NCI-H510A (cell line): ENCODE measurements around the gene PLK2.

Experiments used
- DNase-seq: peaks from one replicate; lab custom pipeline; 2025; lab: John Stamatoyannopoulos, UW

Gene PLK2

DNA sequence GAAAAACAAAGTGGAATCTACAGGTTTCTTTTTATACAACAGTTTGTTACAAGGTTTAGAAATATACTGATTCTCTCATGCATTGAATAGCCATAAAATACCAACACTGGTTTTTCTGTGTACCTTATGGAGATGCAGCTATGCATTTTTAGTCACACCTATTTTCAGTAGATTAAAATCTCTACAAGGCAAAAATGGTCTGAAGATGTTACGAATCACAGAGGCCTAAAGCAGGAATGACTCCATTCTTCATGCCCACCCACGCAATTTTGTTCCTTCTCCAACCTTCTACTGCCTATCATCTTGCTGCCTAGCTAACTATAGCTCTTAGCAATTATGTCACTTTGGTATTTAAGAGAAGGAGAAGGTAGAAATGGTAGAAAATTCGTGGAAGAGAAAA lies 9.9 kb downstream of the PLK2 start:
- no peak for DNase-seq

DNA sequence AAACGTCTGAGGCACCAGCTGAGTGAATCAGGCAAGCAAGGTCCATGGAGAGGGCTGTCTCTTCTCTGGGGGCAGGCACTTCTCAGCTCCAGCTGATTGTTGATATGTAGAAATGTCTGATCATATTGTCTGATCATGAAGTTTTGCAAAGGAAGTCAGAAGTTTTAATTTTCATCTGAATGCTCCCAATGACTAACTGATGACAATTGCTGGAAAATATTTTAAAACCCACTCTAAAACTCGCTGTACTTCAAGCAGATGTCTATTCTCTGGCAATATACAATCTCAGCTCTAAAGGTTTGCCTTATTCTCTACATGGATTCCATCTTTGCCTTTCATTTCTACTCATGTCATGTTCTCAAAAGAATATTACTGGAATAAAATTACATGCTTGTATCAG lies 12.7 kb downstream of the PLK2 start:
- no peak for DNase-seq

DNA sequence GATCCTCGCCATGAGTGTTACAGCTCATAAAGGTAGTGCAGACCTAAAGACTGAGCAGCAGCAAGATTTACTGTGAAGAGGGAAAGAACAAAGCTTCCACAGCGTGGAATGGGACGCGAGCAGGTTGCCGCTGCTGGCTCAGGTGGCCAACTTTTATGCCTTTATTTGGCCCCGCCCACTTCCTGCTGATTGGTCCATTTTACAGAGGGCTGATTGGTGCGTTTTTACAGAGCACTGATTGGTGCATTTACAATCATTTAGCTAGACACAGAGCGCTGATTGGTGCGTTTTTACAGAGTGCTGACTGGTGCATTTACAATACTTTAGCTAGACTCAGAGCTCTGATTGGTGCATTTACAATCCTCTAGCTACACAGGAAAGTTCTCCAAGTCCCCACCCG lies 13.9 kb downstream of the PLK2 start:
- no peak for DNase-seq

DNA sequence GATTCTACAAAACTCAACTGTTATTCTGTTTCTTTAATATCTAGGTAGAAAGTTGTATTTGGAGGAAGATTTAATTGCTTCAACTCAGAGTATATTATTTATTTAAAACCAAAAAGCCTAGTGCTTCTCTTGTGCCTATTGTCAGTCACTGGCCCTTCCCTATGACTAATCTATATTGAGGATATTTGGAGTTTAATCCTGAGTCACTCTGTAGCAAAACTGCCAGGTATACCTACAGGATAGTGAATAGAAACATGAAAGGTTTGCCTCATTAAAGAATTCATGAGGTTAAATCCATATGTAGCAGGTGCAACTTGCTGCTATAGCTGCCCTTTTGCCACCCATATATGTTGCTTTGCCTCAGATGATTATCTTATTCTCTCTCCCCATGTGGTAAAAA lies 15.1 kb downstream of the PLK2 start:
- no peak for DNase-seq

DNA sequence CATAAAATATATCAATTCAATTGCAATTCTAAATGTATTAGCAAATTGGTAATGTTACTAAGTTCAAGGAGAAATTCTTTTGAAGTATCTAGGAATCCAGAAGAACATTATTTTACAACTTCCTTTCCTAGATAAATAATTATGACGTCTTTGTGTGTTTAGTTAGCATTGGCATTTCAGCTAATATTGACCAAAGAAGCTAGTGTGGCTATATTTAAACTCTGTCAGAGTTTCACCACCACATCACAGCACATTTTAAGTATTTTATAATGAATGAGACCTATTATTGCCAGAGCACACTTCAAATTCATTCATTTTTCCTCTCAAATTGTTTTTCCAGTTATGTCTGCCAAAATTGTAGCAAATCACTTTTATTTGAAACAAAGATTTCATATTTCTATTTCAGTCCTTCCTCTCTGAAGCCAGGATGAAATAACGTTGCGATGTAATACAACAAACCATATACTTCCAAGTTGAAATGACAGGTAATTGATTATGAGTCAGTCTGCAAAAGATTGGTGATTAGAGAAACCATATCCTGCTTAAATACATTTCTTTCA lies 18.9 kb downstream of the PLK2 start:
- DNase-seq, result no peak

DNA sequence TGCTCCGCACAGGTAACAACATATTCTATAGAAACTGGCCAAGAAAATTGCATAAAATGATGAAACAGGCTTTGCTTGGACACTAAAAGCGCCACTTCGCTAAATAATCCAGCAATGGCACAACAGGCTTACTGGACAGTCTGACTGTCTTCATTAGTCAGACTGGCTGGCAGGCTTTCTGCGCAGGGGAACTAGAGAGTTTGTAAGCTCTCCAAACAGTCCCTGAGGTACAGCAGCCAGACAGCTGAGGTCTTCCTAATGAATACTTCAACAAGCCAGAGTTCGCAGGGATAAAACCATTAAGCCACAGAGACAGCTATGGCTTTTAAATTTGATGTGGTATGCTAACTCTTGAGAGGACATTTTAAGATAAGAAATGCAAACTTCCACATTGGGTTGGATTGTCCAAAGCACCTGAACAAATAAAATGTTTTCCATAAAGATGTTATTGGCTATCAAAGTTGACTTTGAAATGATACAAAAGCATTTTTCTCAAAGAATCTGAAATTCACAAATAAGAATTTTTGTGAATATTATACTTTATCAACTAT lies 20.7 kb downstream of the PLK2 start:
- no peak for DNase-seq

DNA sequence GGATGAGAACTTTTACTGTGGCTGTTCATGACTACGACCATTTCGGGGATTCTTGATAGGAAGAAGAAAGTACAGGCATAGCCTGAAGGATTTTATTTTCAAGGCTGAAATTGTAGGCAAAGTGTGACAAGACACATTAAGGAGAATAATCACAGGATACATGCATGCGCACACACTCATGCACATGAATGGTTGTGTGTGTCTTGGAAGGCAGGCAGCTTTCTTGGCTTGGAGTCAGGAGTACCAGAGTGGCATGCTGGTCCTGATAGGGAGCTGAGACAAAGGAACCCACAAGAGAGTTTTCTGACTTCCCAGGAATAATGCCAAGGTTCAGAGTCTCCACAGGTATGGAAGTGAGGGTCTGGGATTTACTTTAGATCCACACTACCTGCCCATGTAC lies 22.2 kb downstream of the PLK2 start:
- no peak for DNase-seq

DNA sequence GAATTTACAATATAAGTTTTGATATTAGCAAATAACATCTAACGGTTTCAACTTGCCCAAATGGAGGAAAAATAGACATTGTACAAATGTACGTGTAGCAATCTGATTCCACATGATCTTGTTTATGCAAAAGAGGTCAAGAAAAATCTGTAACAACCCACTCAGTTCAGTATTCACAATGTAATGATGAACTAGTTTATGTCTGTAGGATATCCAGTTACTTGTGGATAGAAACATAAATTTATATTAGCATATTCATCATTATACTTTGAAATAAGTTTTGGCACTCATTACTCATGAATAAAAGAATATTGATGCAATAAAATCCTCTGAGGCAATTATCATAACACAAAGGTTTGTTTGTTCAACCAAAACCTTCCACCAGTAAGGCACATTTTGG lies 28.1 kb downstream of the PLK2 start:
- DNase-seq, result no peak

DNA sequence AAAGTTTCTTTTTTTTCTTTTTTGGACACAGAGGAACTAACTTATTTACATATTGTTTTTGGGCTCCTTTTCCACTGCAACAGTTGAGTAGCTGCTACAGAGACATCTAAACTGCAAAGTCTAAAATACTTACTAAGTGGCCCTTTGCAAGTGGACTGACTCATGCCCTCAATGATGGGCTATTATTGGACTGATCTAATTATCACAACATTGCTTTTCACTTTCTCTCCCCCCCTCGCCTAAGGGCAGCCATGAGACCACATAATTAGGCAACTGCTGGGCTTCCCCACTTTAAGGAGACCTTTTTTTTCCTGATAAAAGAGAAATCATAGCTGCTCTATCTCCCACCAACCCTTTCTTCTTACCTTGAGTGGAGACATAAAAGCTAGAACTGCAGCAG lies 47.0 kb downstream of the PLK2 start:
- DNase-seq, result no peak

DNA sequence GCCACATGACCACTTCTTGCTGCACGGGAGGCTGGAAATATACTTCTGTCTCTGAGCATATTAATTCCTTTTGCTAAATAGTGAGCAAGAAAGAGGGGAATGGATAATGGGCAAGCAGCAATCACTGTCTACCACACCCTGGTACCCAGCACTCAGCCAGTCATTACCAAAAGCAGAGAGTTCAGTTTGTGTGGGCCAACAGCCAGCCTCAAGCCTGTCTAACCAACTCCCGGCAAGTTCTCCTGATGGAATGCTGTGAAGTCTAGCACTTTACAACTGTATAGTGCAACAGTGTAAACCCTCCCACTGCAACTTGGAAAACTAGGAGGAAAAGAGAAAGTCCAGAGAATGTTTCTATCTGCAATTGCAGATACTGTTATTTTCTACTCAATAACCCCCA lies 47.8 kb downstream of the PLK2 start:
- DNase-seq, result no peak

DNA sequence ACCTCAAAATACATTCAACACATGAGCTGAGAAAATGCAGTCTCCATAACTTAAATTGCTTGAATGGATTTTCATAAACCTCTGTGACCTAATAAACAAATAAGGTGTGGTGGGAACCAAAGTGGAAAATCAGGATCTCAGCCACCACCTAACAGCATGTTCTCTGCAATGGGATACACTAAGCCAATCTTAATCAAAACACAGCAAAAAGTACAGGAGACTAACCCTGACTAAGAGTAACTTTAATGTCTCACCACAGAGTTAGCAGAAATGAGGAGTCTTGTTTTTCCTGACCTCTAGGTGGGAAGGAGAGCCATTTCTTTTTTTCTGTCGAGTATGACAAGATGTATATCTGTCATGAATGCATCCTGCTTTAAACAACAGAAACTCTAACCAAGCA lies 48.5 kb downstream of the PLK2 start:
- no peak for DNase-seq

DNA sequence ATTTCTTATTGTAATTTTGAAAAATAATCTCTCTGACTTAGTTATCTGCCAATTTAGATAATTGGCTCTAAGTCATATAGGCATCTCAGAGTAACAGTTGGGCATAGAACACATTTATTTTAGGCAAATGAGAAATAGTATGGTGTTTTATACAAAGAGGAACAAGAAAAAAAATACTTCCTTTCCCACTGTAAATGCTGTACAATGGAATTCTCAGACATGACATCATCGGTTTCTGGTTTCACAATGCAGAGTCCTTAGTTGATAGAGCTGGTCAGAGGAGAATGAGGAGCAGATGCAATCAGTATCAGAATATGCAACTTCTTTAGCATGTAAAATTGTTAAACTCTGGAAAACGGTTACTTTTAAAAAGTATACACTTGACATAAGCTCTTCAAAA lies 49.4 kb downstream of the PLK2 start:
- DNase-seq, result no peak

DNA sequence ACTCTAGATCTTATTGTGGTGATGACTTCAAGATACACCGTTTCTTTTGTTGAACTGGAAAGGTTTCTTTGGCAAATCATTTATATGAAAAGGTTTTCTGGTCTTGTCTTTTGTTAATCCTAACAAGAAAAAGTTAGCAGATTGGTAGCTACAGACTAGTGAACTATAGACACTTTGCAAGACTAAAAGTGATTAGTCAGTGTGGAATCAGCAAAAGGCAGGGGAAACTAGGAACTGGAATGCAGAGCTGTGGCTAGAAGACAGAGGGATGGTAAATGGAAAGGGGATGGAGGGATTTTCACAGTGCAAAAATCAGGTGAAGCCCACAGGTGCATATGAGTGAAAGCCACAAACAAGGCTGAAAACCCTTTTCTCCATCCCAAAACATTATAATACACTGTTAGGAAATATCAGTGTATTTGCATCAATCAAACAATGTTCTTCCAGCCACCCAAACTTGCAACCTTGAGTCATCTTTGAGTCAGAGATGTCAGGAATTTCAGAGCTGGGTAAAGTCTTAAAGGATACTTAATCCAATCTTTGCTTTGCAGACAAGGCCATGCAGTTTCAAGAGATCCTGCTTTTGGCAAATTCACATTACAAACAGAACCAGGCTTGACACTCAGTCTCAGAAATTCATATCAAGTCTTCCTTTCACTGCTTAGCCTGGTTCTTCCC lies 52.7 kb downstream of the PLK2 start:
- no peak for DNase-seq

DNA sequence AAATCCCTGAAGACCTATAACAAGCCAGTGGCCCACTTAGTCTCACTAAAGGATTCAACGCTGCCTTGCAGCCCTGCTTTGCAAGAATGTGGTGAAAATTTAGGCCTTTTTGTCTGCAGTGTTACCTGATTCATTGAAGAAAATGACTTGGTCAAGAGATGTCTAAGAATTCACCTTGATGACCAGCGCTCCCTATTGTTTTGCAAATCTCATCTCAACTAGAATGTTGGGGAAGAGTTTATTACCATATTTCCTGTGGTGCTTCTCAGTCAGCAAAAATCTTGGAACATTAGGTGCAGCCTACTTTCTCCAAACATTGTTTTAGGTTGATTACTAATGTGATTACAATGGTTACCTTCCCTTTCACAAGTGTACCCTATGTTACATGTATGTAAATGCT lies 53.5 kb downstream of the PLK2 start:
- DNase-seq, result no peak

DNA sequence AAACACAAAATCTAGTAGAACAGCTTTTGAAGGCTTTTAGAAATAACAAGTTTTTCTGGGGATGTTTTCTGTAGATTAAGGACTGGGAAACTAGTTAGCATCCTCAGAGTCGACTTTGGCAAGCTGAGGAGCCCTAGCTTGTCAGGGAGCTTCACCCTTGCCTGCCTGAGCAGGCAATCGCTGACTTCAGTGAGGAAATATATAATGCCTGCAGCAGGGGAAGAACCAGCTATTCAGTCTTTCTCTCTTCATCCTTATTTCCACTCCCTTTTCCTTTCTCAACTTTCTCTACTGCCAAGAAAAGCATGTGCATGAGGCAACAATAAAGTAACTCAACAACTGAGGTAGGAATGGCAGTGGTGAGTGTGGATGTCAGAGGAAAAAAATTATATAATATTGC lies 54.7 kb downstream of the PLK2 start:
- no peak for DNase-seq

DNA sequence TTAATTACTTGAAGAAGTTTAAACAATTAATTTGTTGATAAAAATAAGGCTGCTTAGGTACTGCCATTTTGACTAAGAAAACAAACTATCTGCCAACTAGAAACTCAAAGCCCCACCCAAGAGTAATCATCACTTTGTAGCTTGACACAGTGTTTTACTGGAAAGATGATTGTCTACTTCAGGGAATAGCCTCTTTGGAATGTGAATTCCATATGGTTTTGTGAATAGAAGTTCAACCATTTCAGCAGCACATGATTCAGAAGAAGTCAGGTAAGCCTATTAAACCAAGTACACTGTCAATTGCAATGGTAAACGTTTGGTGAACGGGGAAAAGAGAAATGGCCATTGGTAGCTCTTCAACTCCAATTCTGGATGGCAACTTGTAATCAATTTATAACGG lies 55.2 kb downstream of the PLK2 start:
- no peak for DNase-seq
